Astrocyte (in vitro differentiated cells and primary cell): Measurements from ENCODE around the gene TRH.

ENCODE experiments used
- EZH2 ChIP-seq: IDR thresholded peaks from 2 replicates; pipeline ENCODE4 v1.6.1; 2012; ENCODE audit warnings: mild to moderate bottlenecking, low read length, inconsistent platforms; ENCODE audit not compliant: insufficient read depth
- TF ChIP-seq, protein P1 (sequence below): IDR thresholded peaks from 2 replicates; pipeline ENCODE4 v1.5.1; 2011; ENCODE audit warnings: low read depth, mild to moderate bottlenecking, inconsistent platforms, low read length, moderate library complexity; ENCODE audit not compliant: insufficient read depth

DNA sequence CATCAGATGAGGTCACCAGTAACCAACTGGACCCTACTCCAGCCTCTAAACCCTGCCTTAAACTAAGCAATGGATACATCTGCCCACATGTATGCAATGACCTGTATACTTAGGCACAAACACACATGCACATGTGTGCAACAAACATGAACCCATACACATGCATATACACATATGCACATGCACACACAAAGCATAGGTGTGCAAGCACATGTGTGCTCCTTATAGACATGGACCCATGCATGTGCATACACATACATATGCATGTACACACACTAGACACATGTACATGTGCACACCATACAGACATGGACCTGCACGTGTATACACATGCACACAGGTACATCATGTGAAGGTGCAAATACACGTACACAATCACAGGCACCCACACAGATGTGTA, 8.6 kb upstream of the TRH start:
- no peak for TF ChIP-seq EZH2
- TF ChIP-seq, protein P1, sequence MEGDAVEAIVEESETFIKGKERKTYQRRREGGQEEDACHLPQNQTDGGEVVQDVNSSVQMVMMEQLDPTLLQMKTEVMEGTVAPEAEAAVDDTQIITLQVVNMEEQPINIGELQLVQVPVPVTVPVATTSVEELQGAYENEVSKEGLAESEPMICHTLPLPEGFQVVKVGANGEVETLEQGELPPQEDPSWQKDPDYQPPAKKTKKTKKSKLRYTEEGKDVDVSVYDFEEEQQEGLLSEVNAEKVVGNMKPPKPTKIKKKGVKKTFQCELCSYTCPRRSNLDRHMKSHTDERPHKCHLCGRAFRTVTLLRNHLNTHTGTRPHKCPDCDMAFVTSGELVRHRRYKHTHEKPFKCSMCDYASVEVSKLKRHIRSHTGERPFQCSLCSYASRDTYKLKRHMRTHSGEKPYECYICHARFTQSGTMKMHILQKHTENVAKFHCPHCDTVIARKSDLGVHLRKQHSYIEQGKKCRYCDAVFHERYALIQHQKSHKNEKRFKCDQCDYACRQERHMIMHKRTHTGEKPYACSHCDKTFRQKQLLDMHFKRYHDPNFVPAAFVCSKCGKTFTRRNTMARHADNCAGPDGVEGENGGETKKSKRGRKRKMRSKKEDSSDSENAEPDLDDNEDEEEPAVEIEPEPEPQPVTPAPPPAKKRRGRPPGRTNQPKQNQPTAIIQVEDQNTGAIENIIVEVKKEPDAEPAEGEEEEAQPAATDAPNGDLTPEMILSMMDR = no peak
